OCI-LY7 (cell line): ENCODE measurements around the gene SEC24D.
A peak's percentile ranks its signal among the peaks of the same experiment; 100 is the strongest.

Source experiments
- CTCF ChIP-seq: fragments of 200-600 bp; sonication (generic); conservative IDR thresholded peaks from 2 replicates; pipeline ENCODE4 v1.5.1; 2014; ENCODE audit warnings: mild to moderate bottlenecking, antibody characterized with exemption, low read length, moderate library complexity, mixed read lengths
- EZH2phosphoT487 ChIP-seq: fragments of 200-600 bp; sonication (generic); IDR thresholded peaks from 2 replicates; pipeline ENCODE4 v1.6.1; 2018; ENCODE audit warnings: low read depth, borderline replicate concordance, mild to moderate bottlenecking, mixed run types, antibody characterized with exemption, low read length, moderate library complexity, mixed read lengths

GRCh38 chr4:118753685-118754084 is 82.2 kb downstream of the SEC24D start:
- TF ChIP-seq CTCF (peak; percentile 67), EZH2phosphoT487 (no peak)
